Erythroblast (primary cell): ENCODE measurements around the gene UBE4B.
A peak's percentile ranks its signal among the peaks of the same experiment; 100 is the strongest.
"Not testable (repeated sequence)": the region's sequence is repeated elsewhere in the genome, so short reads cannot be mapped to it uniquely, and the experiment has no call there.

Source experiments
- DNase-seq, 2 experiments: peaks; one replicate each; lab custom pipeline; 2025; lab: John Stamatoyannopoulos, UW
- GATA1 ChIP-seq: IDR thresholded peaks from 2 replicates; pipeline ENCODE4 v1.6.1; 2011; ENCODE audit warnings: low read depth, mild to moderate bottlenecking, control low read depth, low read length, moderate library complexity
- POLR2A ChIP-seq: IDR thresholded peaks from 2 replicates; pipeline ENCODE4 v1.6.1; 2011; ENCODE audit warnings: mild to moderate bottlenecking, low read length

Gene UBE4B

DNA sequence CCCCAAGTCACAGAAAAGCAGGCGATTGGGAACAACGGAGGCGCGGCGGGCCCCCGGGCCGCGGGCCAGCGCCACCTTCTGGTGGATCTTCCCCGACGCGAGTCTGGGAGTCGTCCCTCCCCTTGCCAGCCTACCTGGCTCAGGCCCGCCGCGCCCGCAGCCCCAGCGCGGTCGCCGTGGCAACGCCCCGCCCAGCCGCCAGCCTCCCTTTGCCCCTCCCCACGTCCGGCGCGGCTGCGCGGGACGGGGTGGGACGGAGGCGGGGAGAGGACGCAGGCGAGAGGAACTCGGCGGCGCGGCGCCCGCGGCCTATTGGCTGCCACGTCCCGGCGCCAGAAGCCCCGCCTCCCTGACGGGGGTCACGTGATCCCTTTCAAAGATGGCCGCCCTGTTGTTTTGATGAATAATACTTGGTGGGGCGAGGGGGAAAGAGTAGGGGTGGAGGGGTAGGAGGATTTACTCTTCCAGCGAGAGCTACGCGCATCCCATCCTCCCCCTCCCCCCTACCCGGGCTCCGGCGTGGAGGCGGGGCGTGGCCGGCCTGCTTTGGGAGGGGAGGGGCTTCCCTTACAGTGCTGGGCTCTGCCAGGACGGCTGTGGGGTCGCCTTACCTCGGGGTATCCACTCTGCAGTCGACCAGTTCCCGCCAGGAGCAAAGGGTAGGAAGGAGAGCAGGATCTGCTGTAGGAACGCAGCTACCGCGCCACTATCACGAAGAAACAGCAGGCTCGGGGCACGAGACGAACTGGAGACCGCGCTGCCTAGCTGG is at the start of gene UBE4B:
UBE4B (plus strand) TSS at position 369 of the 769 bp plus-strand sequence. CDS start 713 bp downstream, outside the sequence.
- DNase-seq: peak; percentile 98 to 100

DNA sequence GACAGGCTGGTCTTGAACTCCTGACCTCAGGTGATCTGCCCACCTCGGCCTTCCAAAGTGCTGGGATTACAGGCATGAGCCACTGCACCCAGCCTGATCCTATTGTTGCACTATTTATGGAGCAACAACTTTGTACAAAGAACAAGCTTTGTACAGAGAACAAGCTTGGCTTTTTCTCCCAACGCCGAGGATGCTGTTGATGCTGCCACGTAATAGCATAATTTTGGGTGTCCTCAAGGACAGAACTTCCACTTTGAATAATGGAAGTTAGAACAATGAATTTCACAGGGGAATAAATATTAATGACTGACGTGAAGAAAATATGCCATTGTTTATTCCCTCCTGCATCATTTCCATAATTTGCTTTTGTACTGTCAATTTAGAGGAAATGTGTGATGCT is 48.5 kb upstream of the UBE4B start:
- DNase-seq: no peak
- TF ChIP-seq GATA1 (no peak), POLR2A (no peak)

More for the DNA sequence above, at the start of gene UBE4B:
- TF ChIP-seq POLR2A (peak; percentile 67), GATA1 (no peak)

DNA sequence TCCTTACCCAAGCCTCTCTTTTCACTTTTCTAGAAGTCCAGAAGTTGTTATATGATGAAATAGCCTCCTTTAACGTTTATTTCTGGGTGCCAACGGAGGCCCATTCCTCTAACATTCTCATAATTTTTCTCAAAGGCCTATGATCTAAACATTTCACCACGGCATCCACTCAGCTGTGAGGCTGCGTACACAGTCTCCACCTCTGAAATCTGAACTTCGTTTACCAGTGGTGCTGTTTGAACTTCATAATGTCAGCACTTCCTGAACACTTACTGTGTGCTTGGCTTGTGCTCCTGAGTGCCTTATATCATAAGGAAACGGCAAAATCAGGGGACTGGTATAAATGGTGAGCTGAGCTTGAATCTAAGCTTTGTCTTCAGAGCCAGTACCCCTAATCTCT is 47.8 kb upstream of the UBE4B start:
- DNase-seq: no peak

DNA sequence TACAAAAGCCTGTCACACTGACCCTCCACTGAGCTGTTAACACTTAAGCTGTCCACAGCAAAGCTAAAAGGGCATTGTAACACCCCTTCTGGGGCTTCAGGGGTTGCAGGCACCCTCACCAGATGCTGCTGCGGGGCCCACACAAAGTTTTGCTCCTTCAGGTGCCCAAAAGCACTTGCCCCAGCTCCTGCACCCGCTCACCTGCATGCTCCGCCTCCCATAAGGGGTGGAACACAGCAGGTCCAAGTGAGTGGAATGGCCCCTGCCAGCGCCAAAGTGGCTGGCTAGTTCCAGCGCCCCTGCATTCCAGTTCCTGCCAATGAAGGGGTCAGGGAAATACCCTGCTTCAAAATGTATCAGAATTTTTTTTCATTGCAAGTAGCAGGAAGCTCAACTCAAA is 43.0 kb upstream of the UBE4B start:
- TF ChIP-seq POLR2A (no peak), GATA1 (no peak)
- no peak for DNase-seq

More for the DNA sequence above, 47.8 kb upstream of the UBE4B start:
- TF ChIP-seq GATA1: no peak
- TF ChIP-seq POLR2A: no peak

DNA sequence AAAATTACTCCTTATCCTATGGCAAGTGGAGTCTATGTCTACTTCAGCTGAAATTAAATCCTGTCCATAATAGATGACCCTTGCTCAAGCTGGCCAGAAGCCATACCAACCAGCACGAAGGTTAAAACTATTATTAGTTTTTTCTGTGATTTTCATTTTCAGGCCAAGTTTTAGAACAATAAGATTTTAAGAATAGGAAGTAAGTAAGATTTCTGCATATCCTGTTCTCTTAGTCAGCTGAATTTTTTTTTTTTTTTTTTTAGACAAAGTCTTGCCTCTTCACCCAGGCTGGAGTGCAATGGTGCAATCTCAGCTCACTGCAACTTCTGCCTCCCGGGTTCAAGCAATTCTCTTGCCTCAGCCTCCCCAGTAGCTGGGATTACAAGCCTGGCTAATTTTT is 41.8 kb upstream of the UBE4B start:
- no peak for TF ChIP-seq POLR2A
- DNase-seq: no peak

DNA sequence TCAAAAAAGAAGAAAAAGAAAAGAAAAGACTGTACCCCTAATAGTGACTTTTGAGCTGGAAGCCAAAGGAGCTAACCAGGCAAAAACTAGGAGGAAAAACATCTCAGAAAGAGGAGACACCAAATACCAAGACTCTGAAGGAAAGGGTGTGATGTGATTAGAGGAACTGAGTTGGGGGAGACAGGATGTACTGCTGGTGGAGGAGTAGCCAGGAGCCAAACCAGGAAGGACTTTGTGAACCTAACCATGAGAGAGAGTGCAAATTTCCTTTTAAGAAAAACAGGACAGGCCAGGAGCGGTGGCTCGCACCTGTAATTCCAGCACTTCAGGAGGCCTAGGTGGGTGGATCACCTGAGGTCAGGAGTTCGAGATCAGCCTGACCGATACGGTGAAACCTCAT is 39.8 kb upstream of the UBE4B start:
- TF ChIP-seq GATA1 (no peak), POLR2A (no peak)
- DNase-seq: no peak

DNA sequence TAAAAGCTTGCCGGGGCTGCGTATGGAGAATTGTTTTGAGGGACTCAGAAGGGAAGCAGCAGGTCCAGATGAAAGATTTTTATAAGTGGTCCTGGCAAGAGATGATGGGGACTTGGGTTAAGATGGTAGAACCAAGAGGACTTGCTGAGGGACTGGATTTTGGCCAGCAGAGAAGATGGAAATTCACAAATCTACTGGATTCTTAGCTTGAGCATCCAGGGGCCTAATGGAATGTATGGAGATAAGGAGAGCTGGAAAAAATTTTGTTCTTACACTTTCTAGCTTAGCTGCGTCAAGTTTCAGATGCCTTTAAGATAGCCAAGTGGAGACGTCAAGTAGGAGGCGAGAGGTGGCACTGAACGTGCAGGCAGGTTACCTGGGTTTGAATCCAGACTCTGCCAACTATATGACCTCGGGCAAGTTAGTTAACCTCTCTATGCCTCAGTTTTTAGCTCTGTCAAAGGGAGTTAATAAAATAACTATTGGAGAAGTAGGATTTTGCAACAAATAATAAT is 39.1 kb upstream of the UBE4B start:
- no peak for TF ChIP-seq POLR2A
- no peak for TF ChIP-seq GATA1
- no peak for DNase-seq

DNA sequence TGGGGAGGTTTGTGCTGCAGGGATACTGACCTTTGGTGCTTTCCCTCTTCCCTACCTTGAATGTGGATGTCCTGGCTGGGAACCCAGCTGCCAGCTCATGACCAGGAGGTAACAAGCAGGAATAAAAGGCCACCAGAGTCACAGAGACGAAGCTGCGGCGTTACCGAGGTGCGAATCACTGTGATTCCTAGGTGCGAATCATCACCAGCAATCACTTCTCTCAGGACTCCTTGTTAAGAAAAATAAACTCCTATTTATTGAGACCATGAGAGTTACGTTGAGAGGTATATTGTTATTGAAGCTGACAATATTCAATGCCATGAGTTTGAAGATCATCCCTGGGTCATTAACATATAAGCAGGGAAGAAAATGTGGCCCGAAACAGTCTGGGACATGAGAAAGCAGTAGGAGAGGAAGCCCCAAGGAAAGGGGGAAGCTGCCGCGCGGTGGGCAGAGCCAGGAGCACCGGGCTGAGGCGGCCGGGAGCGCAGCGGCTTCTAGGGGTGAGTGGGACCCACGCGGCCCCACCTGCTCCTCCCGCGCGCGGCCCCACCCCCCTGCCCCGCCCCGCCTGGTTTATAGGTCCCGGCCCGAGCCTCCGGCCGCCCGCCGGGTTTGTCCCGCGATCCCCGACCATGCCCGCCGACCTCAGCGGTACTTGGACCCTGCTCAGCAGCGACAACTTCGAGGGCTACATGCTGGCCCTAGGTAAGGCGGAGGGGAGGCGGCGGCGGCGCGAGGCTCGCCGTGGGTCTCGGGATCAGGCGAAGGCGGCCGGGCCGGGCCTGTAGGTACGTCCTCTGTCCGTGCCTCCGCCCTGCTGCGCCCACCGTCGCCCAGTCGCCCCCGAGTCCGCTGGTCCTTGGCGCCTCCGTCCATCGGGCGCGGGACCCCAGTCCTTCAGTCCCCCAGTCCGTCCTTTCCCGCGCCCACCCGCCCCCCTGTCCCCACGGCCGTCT is 35.9 kb upstream of the UBE4B start, which contains the start of gene RBP7:
RBP7 (plus strand) TSS at position 605 of the 959 bp plus-strand sequence; CDS start at position 636, 31 bp downstream.
- TF ChIP-seq POLR2A: no peak
- TF ChIP-seq GATA1: no peak
- DNase-seq: no peak

DNA sequence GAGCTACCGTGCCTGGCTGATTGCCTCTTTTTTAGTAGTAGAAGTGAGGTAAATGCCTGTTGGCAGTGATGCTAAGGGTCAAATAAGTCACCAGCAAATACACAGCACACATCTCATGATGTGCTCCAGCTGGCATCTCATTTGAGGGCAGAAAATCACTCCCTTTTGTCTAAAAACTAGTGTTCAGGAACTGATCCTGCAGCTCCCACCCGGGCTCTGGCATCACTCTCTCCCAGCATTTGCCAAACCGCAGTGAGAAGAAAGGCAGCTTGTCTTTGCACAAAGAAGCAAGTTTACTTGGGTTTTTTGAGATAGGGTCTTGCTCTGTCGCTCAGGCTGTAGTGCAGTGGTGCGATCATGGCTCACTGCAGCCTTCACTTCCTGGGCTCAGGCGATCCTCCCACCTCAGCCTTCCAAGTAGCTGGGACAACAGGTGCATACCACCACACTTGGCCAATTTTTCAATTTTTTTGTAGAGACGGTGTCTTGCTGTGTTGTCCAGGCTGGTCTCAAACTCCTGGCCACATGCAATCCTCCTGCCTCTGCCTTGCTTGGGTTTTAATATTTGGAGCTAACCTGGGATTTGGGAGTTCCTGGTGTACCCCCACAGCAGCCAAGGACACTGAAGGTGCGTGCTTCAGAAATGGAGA is 31.6 kb upstream of the UBE4B start:
- no peak for DNase-seq
- no peak for TF ChIP-seq POLR2A
- TF ChIP-seq GATA1: no peak

DNA sequence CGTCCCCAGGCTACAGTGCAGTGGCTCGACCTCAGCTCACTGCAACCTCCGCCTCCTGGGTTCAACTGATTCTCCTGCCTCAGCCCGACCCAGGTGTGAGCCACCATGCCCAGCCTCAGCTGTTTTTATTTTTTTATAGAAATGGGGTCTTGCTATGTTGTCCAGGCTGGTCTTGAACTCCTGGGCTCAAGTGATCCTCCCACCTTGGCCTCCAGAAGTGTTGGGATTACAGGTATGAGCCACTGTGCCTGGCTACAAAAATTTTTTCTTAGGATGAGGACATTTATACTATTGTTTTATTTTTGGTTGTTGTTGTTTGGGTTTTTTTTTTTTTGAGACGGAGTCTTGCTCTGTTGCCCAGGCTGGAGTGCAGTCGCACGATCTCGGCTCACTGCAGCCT is 27.5 kb upstream of the UBE4B start:
- DNase-seq: not testable (repeated sequence)

DNA sequence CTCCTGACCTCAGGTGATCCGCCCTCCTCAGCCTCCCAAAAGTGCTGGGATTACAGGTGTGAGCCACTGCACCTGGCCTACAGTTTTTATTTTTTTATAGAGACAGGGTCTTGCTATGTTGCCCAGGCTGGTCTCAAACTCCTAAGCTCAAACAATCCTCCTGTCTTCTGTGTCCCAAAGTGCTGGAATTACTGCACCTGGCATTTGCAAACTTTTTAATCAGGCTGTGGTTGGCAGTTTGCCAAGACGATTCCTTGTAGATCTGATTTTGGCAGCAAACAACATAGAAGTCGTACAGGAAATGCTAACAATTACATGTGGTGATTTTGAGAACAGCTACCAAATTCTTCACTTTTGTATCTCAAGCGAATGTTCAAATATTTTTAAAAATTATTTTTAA is 25.6 kb upstream of the UBE4B start:
- no peak for TF ChIP-seq GATA1
- no peak for TF ChIP-seq POLR2A
- DNase-seq: no peak

DNA sequence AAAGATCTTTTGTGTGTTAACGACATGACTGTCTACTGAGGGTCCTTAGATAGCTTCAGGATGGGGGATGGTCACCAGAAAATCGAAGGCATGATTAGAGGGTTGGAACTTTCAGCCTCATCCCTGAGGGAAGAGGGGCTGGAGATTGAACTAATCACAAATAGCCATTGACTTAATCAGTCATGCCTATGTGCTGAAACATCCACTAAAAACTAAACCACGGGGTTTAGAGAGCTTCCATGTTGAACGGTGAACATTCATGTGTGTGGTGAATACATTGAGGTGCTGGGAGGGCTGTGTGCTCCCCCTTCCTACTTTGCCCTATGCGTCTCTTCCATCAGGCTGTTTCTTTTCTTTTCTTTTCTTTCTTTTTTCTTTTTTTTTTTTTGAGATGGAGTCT is 18.7 kb upstream of the UBE4B start:
- no peak for DNase-seq
- TF ChIP-seq GATA1: no peak
- TF ChIP-seq POLR2A: no peak

DNA sequence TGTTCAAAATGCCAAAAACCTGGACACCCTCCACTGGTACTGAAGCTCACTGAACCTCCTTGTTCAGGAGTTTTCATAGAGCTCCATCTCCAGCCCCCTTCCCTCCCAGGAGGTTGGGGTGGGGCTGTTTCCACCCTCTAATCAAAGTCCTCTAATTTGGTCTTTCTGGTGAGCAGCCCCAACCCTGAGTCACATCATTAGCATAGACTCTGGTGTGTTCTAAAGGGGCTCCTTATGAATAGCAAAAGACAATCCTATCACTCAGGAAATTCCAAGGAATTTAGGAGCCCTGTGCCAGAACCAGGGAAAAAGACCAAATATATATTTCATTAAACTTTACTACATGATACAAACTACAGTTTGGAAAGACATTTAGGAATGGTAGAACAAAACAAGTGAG is 13.2 kb upstream of the UBE4B start:
- DNase-seq: no peak
- no peak for TF ChIP-seq GATA1
- no peak for TF ChIP-seq POLR2A

DNA sequence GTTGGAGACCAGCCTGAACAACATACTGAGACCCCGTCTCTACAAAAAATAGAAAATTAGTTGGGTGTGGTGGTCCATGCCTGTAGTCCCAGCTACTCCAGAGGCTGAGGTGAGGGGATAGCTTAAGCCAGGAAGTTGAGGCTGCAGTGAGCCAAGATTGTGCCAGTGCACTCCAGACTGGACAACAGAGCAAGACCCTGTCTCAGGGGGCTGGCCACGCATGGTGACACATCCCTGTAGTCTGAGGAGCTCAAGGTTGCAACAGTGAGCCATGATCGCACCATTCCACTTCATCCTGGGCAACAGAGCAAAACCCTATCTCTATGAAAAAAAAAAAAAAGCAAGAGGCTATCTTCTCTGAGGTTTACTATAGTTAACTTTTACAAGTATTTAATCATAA is 12.7 kb upstream of the UBE4B start:
- no peak for DNase-seq

DNA sequence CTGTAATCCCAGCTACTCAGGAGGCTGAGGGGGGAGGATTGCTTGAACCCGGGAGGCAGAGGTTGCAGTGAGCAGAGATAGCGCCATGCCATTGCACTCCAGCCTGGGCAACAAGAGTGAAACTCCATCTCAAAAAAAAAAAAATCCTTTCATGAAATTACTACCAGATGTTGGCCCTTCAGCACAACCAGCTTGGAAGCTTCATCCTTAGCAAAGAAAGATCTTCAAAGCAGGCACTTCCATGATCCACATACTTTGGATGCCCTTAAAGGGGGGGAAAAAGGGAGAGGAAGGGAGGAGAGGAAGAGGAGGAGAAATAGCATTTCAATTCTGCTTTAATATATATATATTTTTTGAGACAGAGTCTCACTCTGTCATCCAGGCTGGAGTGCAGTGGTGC is 12.1 kb upstream of the UBE4B start:
- DNase-seq: not testable (repeated sequence)

More for the DNA sequence above, 12.7 kb upstream of the UBE4B start:
- TF ChIP-seq GATA1: no peak
- TF ChIP-seq POLR2A: no peak

DNA sequence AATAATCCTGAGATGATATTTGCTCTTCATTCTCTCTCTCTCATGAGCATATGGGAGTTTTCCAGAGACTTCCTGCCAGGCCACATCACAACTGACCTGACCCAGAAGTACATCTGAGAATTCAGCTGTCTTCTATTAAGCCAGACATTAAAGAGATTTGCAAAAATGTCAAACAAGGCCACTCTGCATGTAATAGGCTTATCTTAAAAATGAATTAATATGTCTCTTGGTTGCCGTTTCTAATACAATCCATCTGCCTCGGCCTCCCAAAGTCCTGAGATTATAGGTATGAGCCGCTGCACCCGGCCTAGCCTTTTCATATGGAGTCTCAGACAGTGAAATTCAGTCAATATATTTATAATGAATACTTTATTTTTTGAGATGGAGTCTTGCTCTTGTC is 10.8 kb upstream of the UBE4B start:
- not testable (repeated sequence) for DNase-seq
